ENCODE measurements around the gene NHSL1. TPM values are rescaled to one million over a fixed set of nuclear protein-coding genes. Genes with fewer than 3 reads are reported as not detected.
A peak's percentile ranks its signal among the peaks of the same experiment; 100 is the strongest.

NHSL1 gene
- total RNA-seq, 1 experiment from 2014 or later = 32.1 TPM

DNA sequence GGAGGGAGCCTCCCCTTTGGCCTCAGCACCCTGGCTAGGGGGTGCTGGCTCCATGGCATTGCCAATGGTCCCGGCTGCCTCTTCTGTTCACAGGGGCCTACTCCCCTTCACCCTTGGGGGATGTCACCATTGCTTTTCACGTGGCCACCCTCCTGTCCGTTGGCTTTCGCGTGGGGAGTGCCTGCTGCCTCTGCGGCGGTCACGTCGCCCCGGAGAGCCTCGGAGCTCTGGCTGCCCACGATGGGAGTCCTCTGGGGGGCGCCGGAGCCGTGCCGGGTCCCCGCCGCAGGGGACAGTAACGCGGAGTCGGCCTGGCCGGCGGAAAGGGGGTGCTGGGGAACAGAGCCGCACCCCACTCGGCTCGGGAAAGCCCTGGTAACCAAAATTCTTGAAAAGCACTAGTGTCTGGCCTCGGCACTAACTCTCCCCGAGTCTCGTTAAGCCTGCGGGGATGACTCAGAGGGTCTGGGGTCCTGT, 95.9 kb downstream of the NHSL1 start:
- CTCF ChIA-PET = interaction anchor here (0.6 to 1.9 kb wide), 7 partner anchors 10 to 705 kb away, joined by 3 to 11 read pairs (median 3); no protein-coding TSS in a partner anchor
- H3K4me3 Mint-ChIP-seq (ENCODE audit: unreplicated experiment) = peak overlapping the region; percentile 80
- no peaks in the 10 kb centered on the region for H3K9me3 Mint-ChIP-seq (ENCODE audit: unreplicated experiment)
- POLR2A ChIA-PET = interaction anchor here (1.0 to 3.0 kb wide), 8 partner anchors 9 to 372 kb away, joined by 3 to 21 read pairs (median 6); no protein-coding TSS in a partner anchor
- BruUV-seq (replicated peaks) = no TSS peak
- no peaks in the 10 kb centered on the region for H3K27me3 Mint-ChIP-seq (ENCODE audit: insufficient read depth, unreplicated experiment)
- intact Hi-C loops (cut with micrococcal nuclease) = loop anchor here (5.0 kb wide), 1 partner anchor 241 kb away; the partner anchor contains the start of gene ARFGEF3
- no peak for DNase-seq (ENCODE audit: unreplicated experiment)
- no peak overlapping the region for H3K27ac Mint-ChIP-seq (ENCODE audit: low read depth, unreplicated experiment)
- peaks cover 6% of the 10 kb centered on the region for H3K4me1 Mint-ChIP-seq (ENCODE audit: insufficient read depth, unreplicated experiment)
- peaks cover 26% of the 10 kb centered on the region for H3K36me3 Mint-ChIP-seq (ENCODE audit: insufficient read depth, unreplicated experiment)
- TF ChIP-seq, protein P1, sequence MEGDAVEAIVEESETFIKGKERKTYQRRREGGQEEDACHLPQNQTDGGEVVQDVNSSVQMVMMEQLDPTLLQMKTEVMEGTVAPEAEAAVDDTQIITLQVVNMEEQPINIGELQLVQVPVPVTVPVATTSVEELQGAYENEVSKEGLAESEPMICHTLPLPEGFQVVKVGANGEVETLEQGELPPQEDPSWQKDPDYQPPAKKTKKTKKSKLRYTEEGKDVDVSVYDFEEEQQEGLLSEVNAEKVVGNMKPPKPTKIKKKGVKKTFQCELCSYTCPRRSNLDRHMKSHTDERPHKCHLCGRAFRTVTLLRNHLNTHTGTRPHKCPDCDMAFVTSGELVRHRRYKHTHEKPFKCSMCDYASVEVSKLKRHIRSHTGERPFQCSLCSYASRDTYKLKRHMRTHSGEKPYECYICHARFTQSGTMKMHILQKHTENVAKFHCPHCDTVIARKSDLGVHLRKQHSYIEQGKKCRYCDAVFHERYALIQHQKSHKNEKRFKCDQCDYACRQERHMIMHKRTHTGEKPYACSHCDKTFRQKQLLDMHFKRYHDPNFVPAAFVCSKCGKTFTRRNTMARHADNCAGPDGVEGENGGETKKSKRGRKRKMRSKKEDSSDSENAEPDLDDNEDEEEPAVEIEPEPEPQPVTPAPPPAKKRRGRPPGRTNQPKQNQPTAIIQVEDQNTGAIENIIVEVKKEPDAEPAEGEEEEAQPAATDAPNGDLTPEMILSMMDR (IDR thresholded peaks at IDR 0.05; ENCODE audit: unreplicated experiment) = no peak

DNA sequence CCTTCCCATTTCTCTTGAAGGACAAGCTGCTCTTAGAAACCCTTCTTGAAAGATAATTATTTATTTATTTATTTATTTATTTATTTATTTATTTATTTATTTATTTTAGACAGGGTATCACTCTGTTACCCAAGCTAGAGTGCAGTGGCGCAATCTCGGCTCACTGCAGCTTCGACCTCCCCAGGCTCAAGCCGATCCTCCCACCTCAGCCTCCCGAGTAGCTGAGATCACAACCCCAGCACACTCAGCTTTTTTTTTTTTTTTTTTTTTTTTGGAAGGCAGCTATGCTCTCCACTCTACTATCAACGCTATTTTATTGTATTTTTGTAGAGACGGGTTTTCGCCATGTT, 96.5 kb downstream of the NHSL1 start:
- intact Hi-C loops (cut with micrococcal nuclease) = loop anchor here (5.0 kb wide), 1 partner anchor 241 kb away; the partner anchor contains the start of gene ARFGEF3
- TF ChIP-seq, protein P1 (IDR thresholded peaks at IDR 0.05; ENCODE audit: unreplicated experiment) = no peak
- Mint-ChIP-seq H3K9me3 (ENCODE audit: unreplicated experiment) (no peaks in the 10 kb centered on the region), H3K27me3 (ENCODE audit: insufficient read depth, unreplicated experiment) (no peaks in the 10 kb centered on the region), H3K4me1 (ENCODE audit: insufficient read depth, unreplicated experiment) (peaks cover 6% of the 10 kb centered on the region), H3K4me3 (ENCODE audit: unreplicated experiment) (peak overlapping the region; percentile 80), H3K27ac (ENCODE audit: low read depth, unreplicated experiment) (no peak overlapping the region), H3K36me3 (ENCODE audit: insufficient read depth, unreplicated experiment) (peaks cover 21% of the 10 kb centered on the region)
- no peak for DNase-seq (ENCODE audit: unreplicated experiment)
- no TSS peak for BruUV-seq (replicated peaks)
- POLR2A ChIA-PET = interaction anchor here (0.6 to 1.0 kb wide), 2 partner anchors 297 to 330 kb away, joined by 3 read pairs; no protein-coding TSS in a partner anchor
- CTCF ChIA-PET = interaction anchor here (0.6 to 1.2 kb wide), 3 partner anchors 11 to 45 kb away, joined by 3 read pairs; no protein-coding TSS in a partner anchor

DNA sequence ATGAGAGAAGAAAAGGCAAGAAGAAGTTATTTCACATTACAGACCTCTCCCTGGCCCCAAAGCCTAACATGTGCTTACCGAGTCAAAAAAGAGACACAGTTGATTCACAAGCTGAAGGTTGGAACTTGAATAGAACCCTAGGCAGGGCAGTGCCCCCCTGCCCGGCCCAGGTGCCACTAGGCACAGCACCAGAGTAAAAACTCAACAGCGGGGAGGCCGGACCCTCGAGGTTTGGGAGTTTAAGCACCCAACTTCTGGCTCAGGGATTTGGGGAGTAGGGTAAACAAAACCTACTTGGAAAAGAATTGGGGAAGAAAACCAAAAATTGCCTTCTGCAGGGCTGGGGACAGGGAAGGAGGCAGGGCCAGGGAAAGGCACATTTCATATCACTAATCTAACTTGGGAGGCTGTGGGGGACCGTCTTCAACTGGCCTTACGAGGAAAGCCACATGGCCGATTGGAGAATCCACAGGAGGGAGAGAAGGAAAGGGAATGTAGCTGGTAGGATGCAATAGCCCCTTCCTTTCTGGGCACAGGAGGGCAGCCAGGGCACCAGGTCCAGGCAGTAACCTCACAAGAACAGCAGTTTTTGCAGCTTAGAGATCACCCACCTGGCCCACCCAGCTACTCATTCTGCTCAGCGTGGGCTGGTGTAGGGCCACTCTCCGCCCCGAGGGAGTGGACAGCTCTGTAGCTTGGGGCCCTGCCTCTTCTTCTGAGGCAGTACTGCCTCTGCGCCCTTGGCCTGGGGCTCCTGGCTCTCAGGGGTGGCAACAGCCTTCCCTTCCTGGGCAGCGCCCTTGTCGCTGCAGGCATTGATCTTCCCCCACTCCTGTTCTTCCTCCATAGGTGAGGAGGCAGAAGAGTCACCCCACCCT, 97.1 kb downstream of the NHSL1 start:
- H3K27ac Mint-ChIP-seq (ENCODE audit: low read depth, unreplicated experiment) = no peak overlapping the region
- ChIA-PET POLR2A (interaction anchor here (0.5 to 1.0 kb wide), 3 partner anchors 21 to 330 kb away, joined by 3 read pairs; no protein-coding TSS in a partner anchor), CTCF (interaction anchor here (0.6 to 1.1 kb wide), 2 partner anchors 10 to 44 kb away, joined by 3 read pairs; no protein-coding TSS in a partner anchor)
- H3K27me3 Mint-ChIP-seq (ENCODE audit: insufficient read depth, unreplicated experiment) = no peaks in the 10 kb centered on the region
- H3K4me3 Mint-ChIP-seq (ENCODE audit: unreplicated experiment) = no peak overlapping the region
- DNase-seq (ENCODE audit: unreplicated experiment) = no peak
- intact Hi-C loops (cut with micrococcal nuclease) = loop anchor here (5.0 kb wide), 1 partner anchor 240 kb away; the partner anchor contains the start of gene ARFGEF3
- peaks cover 9% of the 10 kb centered on the region for H3K4me1 Mint-ChIP-seq (ENCODE audit: insufficient read depth, unreplicated experiment)
- BruUV-seq (replicated peaks) = no TSS peak
- no peaks in the 10 kb centered on the region for H3K9me3 Mint-ChIP-seq (ENCODE audit: unreplicated experiment)
- peaks cover 16% of the 10 kb centered on the region for H3K36me3 Mint-ChIP-seq (ENCODE audit: insufficient read depth, unreplicated experiment)
- TF ChIP-seq, protein P1 (IDR thresholded peaks at IDR 0.05; ENCODE audit: unreplicated experiment) = no peak

DNA sequence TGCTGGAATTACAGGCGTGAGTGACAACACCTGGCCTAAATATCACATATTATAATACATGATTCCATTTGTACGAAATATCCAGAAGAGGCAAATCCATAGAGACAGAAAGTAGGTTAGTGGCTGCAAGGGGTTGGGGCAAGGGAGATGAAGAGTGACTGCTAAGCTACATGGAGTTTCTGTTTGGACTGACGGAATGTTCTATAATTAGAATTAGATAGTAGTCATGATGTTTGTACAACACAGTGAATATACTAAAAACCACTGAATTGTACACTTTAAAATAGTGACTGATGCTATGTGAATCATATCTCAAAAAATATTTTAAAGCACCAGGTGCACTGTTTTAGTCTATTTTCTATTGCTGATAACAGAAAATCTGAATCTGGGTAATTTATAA, 99.0 kb downstream of the NHSL1 start:
- H3K9me3 Mint-ChIP-seq (ENCODE audit: unreplicated experiment) = no peaks in the 10 kb centered on the region
- POLR2A ChIA-PET = no interaction called here
- TF ChIP-seq, protein P1 (IDR thresholded peaks at IDR 0.05; ENCODE audit: unreplicated experiment) = no peak
- H3K36me3 Mint-ChIP-seq (ENCODE audit: insufficient read depth, unreplicated experiment) = no peaks in the 10 kb centered on the region
- no TSS peak for BruUV-seq (replicated peaks)
- intact Hi-C loops (cut with micrococcal nuclease) = loop anchor here (5.0 kb wide), 1 partner anchor 238 kb away; the partner anchor contains the start of gene ARFGEF3
- no peak overlapping the region for H3K27ac Mint-ChIP-seq (ENCODE audit: low read depth, unreplicated experiment)
- H3K27me3 Mint-ChIP-seq (ENCODE audit: insufficient read depth, unreplicated experiment) = no peaks in the 10 kb centered on the region
- DNase-seq (ENCODE audit: unreplicated experiment) = no peak
- CTCF ChIA-PET = interaction anchor here (0.6 kb wide), 1 partner anchor 195 kb away, joined by 4 read pairs; no protein-coding TSS in a partner anchor
- no peak overlapping the region for H3K4me3 Mint-ChIP-seq (ENCODE audit: unreplicated experiment)
- peaks cover 9% of the 10 kb centered on the region for H3K4me1 Mint-ChIP-seq (ENCODE audit: insufficient read depth, unreplicated experiment)
